CD4-positive, alpha-beta T cell (primary cell): ENCODE measurements around the gene MAN1A1. TPM values are rescaled to one million over a fixed set of nuclear protein-coding genes. Genes with fewer than 3 reads are reported as not detected.

Experiments
- ATAC-seq: fragments of 200-7000 bp; cut with Tn5 transposase; one replicate; pipeline ENCODE4 v1.10.0; 2022; ENCODE audit warnings: mild to moderate bottlenecking; ENCODE audit not compliant: poor library complexity
- CTCF ChIA-PET: fragments of 350-600 bp; sonication (Branson Sonifier 250); formaldehyde crosslinking; loops from one replicate; lab custom pipeline; 2021; ENCODE audit warnings: antibody characterized with exemption, inconsistent platforms; lab: Charles Lee
- POLR2A ChIA-PET: fragments of 350-600 bp; sonication (Branson Sonifier 250); formaldehyde crosslinking; loops from one replicate; lab custom pipeline; 2021; ENCODE audit warnings: antibody characterized with exemption, inconsistent platforms; lab: Charles Lee
- DNase-seq, 14 experiments: peaks; one replicate each; pipeline ENCODE4 v3.0.0-alpha.2; 2013 to 2020; ENCODE audit warnings: mixed read lengths in 2 of 14
- H3K27ac ChIP-seq, 2 donors: one replicate each; pipeline versions ENCODE4 v1.5.1 to v1.7.0; 2013; ENCODE audit warnings: low read length in 2 of 2, low read depth in 1 of 2, mild to moderate bottlenecking in 1 of 2
- H3K27me3 ChIP-seq, 2 experiments: 1 replicate in 1 of 2; 2 replicates in 1 of 2; pipeline versions ENCODE4 v1.6.1 to v1.7.0; 2013; ENCODE audit warnings: low read length in 2 of 2, control low read depth in 1 of 2, mild to moderate bottlenecking in 1 of 2, moderate library complexity in 1 of 2; ENCODE audit not compliant: insufficient read depth in 2 of 2, control insufficient read depth in 1 of 2
- H3K36me3 ChIP-seq: one replicate; pipeline ENCODE4 v1.6.1; 2013; ENCODE audit warnings: low read length, control low read depth; ENCODE audit not compliant: insufficient read depth
- H3K4me1 ChIP-seq: one replicate; pipeline ENCODE4 v1.6.1; 2013; ENCODE audit warnings: low read length, control low read depth; ENCODE audit not compliant: insufficient read depth
- H3K4me3 ChIP-seq: one replicate; pipeline ENCODE4 v1.5.1; 2013; ENCODE audit warnings: mild to moderate bottlenecking, low read length, moderate library complexity
- H3K9me3 ChIP-seq, 2 experiments: 1 replicate in 1 of 2; 2 replicates in 1 of 2; pipeline versions ENCODE4 v1.6.1 to v1.7.0; 2013; ENCODE audit warnings: low read length in 2 of 2, mild to moderate bottlenecking in 2 of 2, control low read depth in 1 of 2, moderate library complexity in 1 of 2; ENCODE audit not compliant: control insufficient read depth in 1 of 2, insufficient read depth in 1 of 2
- H3K27ac Mint-ChIP-seq: one replicate; pipeline ENCODE4 v1.8.0; 2020; ENCODE audit warnings: mixed read lengths
- H3K27me3 Mint-ChIP-seq: one replicate; pipeline ENCODE4 v1.8.0; 2021; ENCODE audit warnings: mixed read lengths
- H3K36me3 Mint-ChIP-seq: one replicate; pipeline ENCODE4 v1.8.0; 2021; ENCODE audit warnings: low read depth, mixed read lengths
- H3K4me1 Mint-ChIP-seq: one replicate; pipeline ENCODE4 v1.8.0; 2021; ENCODE audit warnings: low read depth, mixed read lengths
- H3K4me3 Mint-ChIP-seq: one replicate; pipeline ENCODE4 v1.8.0; 2020; ENCODE audit warnings: mild to moderate bottlenecking, mixed read lengths
- H3K9me3 Mint-ChIP-seq: one replicate; pipeline ENCODE4 v1.8.0; 2020; ENCODE audit warnings: mixed read lengths
- intact Hi-C, 2 experiments: fragments of 100-400 bp; cut with DNase I in 1 of 2; cut with micrococcal nuclease in 1 of 2; formaldehyde crosslinking; loops; one replicate each; pipeline versions ENCODE4 v1.15.1 to v1.9.0; 2023 to 2025; cut with DNase I, micrococcal nuclease
- total RNA-seq, 174 experiments: library from RNA in 2 of 174; stranded (reverse) in 2 of 174; gene quantifications; one replicate each; pipeline ENCODE4 v1.2.3 and lab custom pipeline; 2021 to 2026
- TF ChIP-seq, protein P1 (sequence below): fragments of 200-600 bp; IDR thresholded peaks from one replicate; pipeline ENCODE4 v1.8.0; 2022; ENCODE audit warnings: antibody characterized with exemption, mild to moderate bottlenecking

Gene MAN1A1
- total RNA-seq, 2 experiments from 2014 or later = 4.5 to 4.9 TPM

DNA sequence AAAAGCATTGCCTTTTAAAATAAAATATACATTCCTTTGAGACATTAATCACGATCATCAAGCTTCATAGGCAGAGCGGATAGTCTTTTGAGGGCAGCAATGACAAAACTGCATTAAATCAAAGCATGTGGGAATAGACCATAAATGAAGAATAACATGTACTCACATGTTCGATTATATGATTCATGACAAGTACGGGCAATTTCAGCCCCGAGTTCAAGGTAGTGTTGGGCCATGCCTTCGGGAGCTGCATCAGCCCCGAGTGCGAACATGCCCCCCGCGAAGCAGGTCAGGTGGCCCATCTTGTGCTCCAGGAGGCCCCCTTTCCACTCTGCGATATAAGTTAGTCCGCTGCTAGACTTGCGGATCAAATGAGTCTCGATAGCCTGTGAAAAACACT lies 160.1 kb downstream of the MAN1A1 start:
- no peaks in the 10 kb centered on the region for H3K9me3 ChIP-seq
- DNase-seq (no peak), ATAC-seq (no peak)
- ChIA-PET CTCF (no interaction called here), POLR2A (no interaction called here)
- H3K27me3 Mint-ChIP-seq = no peaks in the 10 kb centered on the region
- H3K36me3 Mint-ChIP-seq = peaks cover 47% of the 10 kb centered on the region
- no peaks in the 10 kb centered on the region for H3K9me3 Mint-ChIP-seq
- no peak overlapping the region for H3K4me3 Mint-ChIP-seq
- H3K27ac Mint-ChIP-seq = no peak overlapping the region
- TF ChIP-seq, protein P1, sequence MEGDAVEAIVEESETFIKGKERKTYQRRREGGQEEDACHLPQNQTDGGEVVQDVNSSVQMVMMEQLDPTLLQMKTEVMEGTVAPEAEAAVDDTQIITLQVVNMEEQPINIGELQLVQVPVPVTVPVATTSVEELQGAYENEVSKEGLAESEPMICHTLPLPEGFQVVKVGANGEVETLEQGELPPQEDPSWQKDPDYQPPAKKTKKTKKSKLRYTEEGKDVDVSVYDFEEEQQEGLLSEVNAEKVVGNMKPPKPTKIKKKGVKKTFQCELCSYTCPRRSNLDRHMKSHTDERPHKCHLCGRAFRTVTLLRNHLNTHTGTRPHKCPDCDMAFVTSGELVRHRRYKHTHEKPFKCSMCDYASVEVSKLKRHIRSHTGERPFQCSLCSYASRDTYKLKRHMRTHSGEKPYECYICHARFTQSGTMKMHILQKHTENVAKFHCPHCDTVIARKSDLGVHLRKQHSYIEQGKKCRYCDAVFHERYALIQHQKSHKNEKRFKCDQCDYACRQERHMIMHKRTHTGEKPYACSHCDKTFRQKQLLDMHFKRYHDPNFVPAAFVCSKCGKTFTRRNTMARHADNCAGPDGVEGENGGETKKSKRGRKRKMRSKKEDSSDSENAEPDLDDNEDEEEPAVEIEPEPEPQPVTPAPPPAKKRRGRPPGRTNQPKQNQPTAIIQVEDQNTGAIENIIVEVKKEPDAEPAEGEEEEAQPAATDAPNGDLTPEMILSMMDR = no peak
- H3K27ac ChIP-seq = no peak overlapping the region
- no peaks in the 10 kb centered on the region for H3K27me3 ChIP-seq
- no peak overlapping the region for H3K4me3 ChIP-seq
- no peaks in the 10 kb centered on the region for H3K4me1 ChIP-seq
- peaks cover 36% of the 10 kb centered on the region for H3K36me3 ChIP-seq
- no peaks in the 10 kb centered on the region for H3K4me1 Mint-ChIP-seq
- intact Hi-C loops = no loop called here

DNA sequence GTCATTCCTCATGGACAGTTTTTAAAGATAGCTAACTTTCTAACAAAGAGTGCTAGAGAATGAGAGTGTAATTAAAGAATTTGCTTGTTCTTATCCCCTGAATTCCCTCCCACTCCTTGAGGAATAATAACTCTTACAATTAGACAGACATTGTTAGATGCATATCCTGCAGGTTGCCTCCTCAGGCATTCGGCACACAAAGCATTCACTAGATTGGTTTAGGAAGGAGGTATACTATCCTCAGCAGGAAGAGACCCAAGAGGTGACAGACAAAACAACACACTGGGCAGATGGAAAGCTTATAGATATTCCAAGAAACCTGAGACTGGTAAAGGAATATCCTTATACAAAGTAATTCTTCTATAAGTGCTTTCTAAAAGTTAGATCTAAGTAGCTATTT lies 162.0 kb downstream of the MAN1A1 start:
- no peaks in the 10 kb centered on the region for H3K9me3 Mint-ChIP-seq
- no peaks in the 10 kb centered on the region for H3K4me1 ChIP-seq
- ChIA-PET POLR2A (no interaction called here), CTCF (no interaction called here)
- no peak overlapping the region for H3K4me3 ChIP-seq
- H3K27me3 Mint-ChIP-seq = no peaks in the 10 kb centered on the region
- TF ChIP-seq, protein P1 = no peak
- H3K36me3 Mint-ChIP-seq = peaks cover 50% of the 10 kb centered on the region
- DNase-seq = no peak
- no peaks in the 10 kb centered on the region for H3K9me3 ChIP-seq
- no peak for ATAC-seq
- no peak overlapping the region for H3K4me3 Mint-ChIP-seq
- H3K36me3 ChIP-seq = peaks cover 33% of the 10 kb centered on the region
- no peaks in the 10 kb centered on the region for H3K4me1 Mint-ChIP-seq
- H3K27me3 ChIP-seq = no peaks in the 10 kb centered on the region
- no peak overlapping the region for H3K27ac ChIP-seq
- intact Hi-C loops = no loop called here
- H3K27ac Mint-ChIP-seq = no peak overlapping the region

DNA sequence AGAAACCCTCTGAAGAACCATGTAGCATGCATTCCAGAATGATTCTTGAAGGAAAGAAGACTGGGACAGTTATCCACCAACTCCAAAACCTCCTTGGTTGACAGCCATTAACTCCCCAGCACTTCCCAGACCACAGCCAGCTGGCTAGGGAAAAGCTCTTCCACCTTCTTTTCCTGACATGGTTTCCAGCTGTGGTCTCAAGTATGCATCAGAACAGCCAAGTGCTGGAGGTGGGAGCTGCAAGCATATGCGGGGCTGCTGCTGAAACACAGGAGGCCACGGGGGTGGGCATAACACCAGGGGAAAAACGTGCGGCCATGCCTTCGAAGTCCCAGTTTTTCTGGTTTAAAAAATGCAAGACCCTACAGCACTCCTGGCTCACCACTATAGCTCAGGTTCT lies 163.1 kb downstream of the MAN1A1 start:
- Mint-ChIP-seq H3K4me3 (no peak overlapping the region), H3K27ac (no peak overlapping the region), H3K9me3 (no peaks in the 10 kb centered on the region), H3K27me3 (no peaks in the 10 kb centered on the region), H3K4me1 (peaks cover 3% of the 10 kb centered on the region), H3K36me3 (peaks cover 47% of the 10 kb centered on the region)
- TF ChIP-seq, protein P1 = no peak
- no peaks in the 10 kb centered on the region for H3K27me3 ChIP-seq
- ChIA-PET CTCF (no interaction called here), POLR2A (no interaction called here)
- no peaks in the 10 kb centered on the region for H3K4me1 ChIP-seq
- no peak overlapping the region for H3K4me3 ChIP-seq
- no peak overlapping the region for H3K27ac ChIP-seq
- DNase-seq = no peak
- intact Hi-C loops = no loop called here
- ATAC-seq = no peak
- no peaks in the 10 kb centered on the region for H3K9me3 ChIP-seq
- H3K36me3 ChIP-seq = peaks cover 37% of the 10 kb centered on the region
